ENCODE results near the gene KLF4.

GRCh38 chr9:107437716-107438115 is 51.9 kb downstream of the KLF4 start:
- TF ChIP-seq CTCF (conservative IDR thresholded peaks at IDR 0.05; ENCODE audit: low read length): no peak
- no peak for TF ChIP-seq EZH2phosphoT487 (IDR thresholded peaks at IDR 0.05; ENCODE audit: borderline replicate concordance)

Measured in Loucy (cell line).